ENCODE results near the gene IRF9.

Gene IRF9

DNA sequence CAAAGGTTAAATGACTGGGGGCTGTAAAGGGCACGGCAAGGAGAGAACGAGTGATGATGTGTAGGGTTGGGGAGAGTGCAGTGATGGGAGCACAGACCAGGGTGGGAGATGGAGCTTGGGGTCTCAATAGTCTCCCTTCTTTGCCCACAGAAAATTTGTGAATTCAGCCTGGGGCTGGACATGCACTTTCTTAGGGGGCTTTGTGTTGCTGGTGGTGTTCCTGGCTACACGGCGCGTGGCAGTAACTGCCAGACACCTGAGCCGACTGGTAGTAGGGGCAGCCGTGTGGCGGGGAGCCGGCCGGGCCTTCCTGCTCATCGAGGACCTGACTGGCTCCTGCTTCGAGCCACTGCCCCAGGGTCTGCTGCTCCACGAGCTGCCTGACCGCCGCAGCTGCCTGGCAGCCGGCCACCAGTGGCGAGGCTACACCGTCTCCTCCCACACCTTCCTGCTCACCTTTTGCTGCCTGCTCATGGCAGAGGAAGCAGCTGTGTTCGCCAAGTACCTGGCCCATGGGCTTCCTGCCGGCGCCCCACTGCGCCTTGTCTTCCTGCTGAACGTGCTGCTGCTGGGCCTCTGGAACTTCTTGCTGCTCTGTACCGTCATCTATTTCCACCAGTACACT, 28.9 kb upstream of the IRF9 start:
- no peak for DNase-seq (ENCODE audit: low read depth)

- no peak for DNase-seq (ENCODE audit: low read depth)
These were observed 28.1 kb upstream of the IRF9 start for GRCh38 chr14:24132976-24133375.

GRCh38 chr14:24133735-24134134, 27.3 kb upstream of the IRF9 start:
- no peak for DNase-seq (ENCODE audit: low read depth)

DNA sequence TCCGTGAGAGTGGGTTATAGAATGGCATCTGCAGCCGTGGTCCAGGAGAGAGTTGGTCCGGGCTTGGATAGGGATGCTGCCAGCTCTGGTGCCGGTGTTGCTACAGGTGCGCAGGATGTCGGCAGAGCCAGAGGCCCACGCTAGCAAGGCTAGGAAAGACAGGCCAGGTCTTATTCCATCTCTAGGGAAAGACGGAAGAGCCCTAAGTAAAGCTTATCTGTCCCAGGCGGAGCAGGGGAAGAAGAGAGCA, 25.6 kb upstream of the IRF9 start:
- no peak for DNase-seq (ENCODE audit: low read depth)

DNA sequence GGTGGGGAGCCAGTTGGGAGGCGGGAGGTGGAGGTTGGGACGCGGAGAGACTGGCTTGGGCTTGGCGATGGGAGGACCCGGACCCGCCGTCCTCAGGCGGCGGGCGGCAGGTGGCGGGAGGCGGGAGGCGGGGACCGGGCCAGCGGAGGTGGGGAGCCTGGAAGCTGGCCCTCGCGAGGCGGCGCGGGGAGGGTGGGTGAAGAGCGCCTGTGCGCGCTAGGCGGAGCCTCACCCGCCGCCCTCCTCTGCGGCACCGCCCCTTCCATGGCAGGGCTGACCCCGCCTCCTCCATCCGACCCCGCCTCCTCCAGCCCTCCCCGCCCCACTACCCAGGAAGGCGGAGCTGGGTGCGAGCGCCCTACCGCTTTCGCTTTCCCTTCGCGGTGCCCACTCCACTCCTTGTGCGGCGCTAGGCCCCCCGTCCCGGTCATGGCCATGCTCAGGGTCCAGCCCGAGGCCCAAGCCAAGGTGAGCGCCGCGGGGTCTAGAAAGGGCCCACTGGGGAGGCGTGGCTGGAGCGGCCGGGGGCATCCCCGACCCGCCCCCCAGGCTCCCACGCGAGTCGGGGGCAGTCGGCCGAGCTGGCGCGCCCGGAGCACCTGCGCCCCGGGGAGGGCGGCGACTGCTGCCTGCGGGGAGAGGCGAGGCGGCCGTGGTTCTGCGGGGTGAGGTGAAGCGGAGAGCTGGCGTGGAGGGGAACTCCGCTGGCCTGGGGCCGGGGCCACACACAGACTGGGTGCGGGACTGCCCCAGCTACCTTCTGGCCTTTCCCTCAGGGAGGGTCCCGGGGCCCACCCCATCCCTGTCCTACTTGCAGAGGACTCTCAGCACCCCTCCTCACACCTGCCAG, 25.0 kb upstream of the IRF9 start, which contains the start of gene PSME1:
TSS of gene PSME1 (plus strand) at position 361 of the 850 bp plus-strand sequence. CDS start at position 430, 69 bp downstream.
- peak; percentile 93 for DNase-seq (ENCODE audit: low read depth)

GRCh38 chr14:24136684-24137528, 24.2 kb upstream of the IRF9 start:
- no peak for DNase-seq (ENCODE audit: low read depth)

DNA sequence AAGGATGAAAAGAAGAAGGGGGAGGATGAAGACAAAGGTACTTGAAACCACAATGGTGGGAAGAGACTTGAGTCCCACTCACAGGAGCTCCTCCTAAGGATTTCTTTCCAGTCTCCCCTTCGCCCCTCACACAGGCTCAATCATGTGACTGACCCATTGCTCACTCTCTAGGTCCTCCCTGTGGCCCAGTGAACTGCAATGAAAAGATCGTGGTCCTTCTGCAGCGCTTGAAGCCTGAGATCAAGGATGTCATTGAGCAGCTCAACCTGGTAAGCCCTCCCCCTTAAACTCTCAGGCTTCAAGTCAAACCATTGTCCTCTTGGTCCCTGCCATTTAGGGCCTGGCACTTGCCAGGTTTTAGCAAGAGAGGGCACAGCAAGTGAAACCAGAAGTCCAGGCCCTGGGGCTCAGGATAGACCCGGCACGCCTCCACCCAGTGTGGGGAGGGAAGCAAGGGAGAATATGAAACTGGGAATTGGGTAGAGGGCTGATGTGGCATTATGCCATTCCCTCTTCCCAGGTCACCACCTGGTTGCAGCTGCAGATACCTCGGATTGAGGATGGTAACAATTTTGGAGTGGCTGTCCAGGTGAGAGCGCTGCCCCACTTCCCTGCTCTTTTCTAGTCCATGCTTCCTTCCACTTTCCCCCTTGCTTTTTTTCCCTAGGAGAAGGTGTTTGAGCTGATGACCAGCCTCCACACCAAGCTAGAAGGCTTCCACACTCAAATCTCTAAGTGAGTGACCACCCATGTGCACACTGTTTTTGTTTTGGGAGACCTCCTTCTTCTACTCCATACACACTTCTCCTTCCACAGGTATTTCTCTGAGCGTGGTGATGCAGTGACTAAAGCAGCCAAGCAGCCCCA, 23.3 kb upstream of the IRF9 start:
- no peak for DNase-seq (ENCODE audit: low read depth)

DNA sequence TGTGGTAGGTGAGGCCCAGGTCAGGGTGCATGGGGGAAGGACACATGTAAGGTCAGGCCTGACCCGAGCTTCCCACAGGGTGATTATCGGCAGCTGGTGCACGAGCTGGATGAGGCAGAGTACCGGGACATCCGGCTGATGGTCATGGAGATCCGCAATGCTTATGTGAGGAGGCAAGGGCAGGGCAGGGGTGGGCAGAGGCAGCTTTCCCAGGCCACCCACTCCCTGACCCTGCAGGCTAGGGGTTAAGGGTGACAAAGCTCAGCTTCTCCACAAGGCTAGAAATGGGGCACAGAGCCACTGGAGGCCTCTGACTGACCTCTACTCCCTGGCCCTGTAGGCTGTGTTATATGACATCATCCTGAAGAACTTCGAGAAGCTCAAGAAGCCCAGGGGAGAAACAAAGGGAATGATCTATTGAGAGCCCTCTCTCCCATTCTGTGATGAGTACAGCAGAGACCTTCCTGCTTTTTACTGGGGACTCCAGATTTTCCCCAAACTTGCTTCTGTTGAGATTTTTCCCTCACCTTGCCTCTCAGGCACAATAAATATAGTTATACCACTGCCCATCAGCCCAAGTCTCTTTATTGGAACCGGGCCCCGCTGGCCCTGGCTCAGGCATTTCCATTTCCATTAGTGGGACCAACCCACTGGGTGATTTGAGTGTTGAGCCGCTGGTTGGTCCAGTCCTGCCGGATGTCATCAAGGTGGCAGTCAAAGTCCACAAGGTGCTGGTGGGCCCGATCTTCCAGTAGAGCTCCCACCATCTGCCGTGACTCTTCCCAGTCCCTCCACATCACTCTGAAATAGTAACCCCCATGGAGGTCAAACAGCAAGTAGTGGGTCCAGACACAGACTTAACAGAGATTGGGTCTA, 22.4 kb upstream of the IRF9 start:
- DNase-seq (ENCODE audit: low read depth): no peak

GRCh38 chr14:24139272-24139934, 21.7 kb upstream of the IRF9 start:
- DNase-seq (ENCODE audit: low read depth): no peak

GRCh38 chr14:24141097-24141880, 19.8 kb upstream of the IRF9 start, which contains the start of gene EMC9:
EMC9 (minus strand) TSS chr14:24141591; CDS start chr14:24141304, 287 bp downstream.
- peak; percentile 100 for DNase-seq (ENCODE audit: low read depth)

DNA sequence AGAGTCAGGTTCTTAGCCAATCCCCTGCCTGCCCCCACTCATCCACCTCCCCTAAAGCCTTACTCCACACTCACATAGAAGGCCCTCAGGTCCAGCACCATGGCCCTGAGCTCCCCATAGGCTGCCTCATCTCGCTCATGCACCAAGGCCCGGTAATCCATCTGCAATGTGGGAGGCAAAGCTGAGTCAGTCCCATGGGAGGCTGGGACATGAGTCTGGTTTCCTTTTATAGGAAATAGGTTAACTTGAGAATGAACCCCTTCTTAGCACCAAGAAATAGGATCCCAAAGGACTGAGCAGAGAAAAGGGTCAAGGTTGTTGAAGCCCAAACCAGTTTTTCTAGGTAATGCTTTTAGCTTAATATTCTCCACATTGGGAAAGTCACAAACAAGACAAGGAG, 17.6 kb upstream of the IRF9 start:
- DNase-seq (ENCODE audit: low read depth): no peak

- DNase-seq (ENCODE audit: low read depth): no peak
These were observed 16.6 kb upstream of the IRF9 start for GRCh38 chr14:24144451-24144850.

- DNase-seq (ENCODE audit: low read depth): no peak
These were observed 15.8 kb upstream of the IRF9 start for GRCh38 chr14:24145219-24145618.

DNA sequence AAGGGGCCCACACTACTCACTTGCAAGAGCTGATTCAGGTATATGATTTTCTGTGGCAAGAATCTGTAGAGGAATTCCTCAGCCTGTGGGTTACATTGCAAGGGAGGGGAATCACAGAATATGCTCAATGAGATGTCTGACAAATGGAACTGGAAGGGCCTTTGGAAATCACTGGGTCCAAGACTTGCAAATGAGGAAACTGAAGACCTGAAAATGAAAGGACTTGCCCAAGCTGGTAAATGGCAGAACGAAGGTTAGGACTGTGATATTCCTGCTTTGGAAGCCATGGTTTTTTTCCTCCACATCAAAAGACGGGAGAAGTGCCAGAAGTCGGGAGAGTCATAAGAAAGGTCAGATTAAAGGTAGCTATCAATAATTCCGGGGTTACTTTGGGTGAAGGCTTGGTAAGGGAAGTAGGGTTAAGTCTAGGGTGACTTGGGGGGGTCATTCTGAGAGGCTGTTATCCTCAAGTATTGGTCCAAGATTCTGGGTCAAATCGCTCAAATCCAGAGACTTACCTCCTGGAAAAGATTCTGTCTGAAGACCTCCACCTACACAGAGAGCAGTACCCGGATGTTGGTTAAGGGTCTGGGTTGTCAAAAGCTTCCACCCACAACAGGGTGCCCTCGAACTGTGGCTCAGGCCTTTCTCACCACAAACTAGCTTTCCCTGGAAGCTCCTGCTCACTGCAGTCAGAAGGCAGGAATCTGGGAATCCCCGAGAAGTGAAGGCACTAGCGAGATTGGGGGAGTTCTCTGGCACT, 15.2 kb upstream of the IRF9 start:
- no peak for DNase-seq (ENCODE audit: low read depth)

GRCh38 chr14:24146453-24146977, 14.6 kb upstream of the IRF9 start, which contains the start of gene PSME2:
PSME2 (minus strand) TSS chr14:24146610; CDS start chr14:24146581, 29 bp downstream.
- DNase-seq (ENCODE audit: low read depth): peak; percentile 86

DNA sequence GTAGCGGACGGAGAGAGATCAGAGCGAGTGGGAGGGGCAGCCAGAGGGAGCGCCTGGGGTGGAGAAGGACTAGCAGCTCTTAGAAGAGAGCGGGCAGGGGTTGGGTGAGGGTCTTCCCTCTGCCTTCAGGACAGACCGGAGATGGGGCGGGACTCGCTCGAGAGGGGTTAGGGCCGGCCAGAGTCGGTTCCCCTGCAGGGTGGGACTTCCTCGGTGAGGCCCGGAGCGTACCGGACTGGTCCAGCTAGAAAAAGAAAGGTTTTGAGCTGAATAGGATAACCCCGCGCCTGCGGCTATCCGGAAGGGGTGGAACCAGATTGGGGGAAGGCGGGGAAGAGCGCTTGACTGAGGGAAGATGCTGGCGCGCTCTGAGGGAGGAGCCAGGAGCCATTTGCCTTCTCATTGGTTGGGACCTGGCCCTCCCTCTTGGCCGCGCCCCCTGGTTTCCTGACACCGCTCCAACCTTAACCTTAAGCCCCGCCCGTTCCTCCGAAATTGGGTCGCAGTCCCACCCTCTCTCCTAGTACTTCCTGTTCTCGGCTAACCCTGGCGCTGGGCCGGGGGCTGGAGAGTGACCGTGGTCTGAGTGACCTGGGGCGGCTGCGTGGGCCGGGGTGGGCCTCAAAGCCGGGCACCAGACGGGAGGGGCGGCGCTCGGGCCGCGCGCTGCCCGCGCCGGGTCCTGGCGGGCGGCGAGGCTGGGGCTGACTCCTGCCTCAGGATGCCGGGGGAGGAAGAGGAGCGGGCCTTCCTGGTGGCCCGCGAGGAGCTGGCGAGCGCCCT, 13.9 kb upstream of the IRF9 start, which contains the start of gene RNF31:
TSS of gene RNF31 (plus strand) at position 521 of the 783 bp plus-strand sequence. CDS start at position 722, 201 bp downstream.
- peak; percentile 96 for DNase-seq (ENCODE audit: low read depth)

DNA sequence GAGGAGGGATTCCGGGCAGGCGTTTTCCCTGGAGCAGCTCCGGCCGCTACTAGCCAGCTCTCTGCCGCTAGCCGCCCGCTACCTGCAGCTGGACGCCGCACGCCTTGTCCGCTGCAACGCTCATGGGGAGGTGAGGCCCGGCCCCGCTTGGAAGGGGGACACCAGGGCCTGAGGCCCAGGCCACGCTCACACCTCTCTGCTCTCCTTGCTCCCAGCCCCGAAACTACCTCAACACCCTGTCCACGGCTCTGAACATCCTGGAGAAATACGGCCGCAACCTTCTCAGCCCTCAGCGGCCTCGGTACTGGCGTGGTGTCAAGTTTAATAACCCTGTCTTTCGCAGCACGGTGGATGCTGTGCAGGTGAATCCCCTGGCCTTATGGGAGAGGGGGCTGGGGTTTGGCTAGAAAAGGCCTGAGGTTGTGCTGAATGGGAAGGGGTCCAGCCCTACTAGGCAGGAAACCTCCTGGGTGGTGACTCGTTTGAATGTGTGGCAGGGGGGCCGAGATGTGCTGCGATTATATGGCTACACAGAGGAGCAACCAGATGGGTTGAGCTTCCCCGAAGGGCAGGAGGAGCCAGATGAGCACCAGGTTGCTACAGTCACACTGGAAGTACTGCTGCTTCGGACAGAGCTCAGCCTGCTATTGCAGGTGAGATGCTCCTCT, 13.2 kb upstream of the IRF9 start:
- no peak for DNase-seq (ENCODE audit: low read depth)

All from activated T-cell treated with anti-CD3 and anti-CD28 coated beads for 24 hours (primary cell).